ENCODE results near the gene PLOD3.
A peak's percentile ranks its signal among the peaks of the same experiment; 100 is the strongest.

Gene PLOD3

GRCh38 chr7:101164071-101164840, 53.1 kb downstream of the PLOD3 start:
- DNase-seq (ENCODE audit: low spot score), result no peak

GRCh38 chr7:101163279-101164070, 53.9 kb downstream of the PLOD3 start:
- DNase-seq (ENCODE audit: low spot score), result no peak

- peak; percentile 60 for DNase-seq (ENCODE audit: low spot score)
Measured at GRCh38 chr7:101162551-101163278, 54.7 kb downstream of the PLOD3 start.

GRCh38 chr7:101161692-101162471, 55.5 kb downstream of the PLOD3 start:
- no peak for DNase-seq (ENCODE audit: low spot score)

- DNase-seq (ENCODE audit: low spot score), result no peak
Measured at GRCh38 chr7:101160910-101161309, 56.5 kb downstream of the PLOD3 start.

- no peak for DNase-seq (ENCODE audit: low spot score)
Measured at GRCh38 chr7:101159696-101160674, 57.4 kb downstream of the PLOD3 start.

GRCh38 chr7:101156866-101157589, 60.4 kb downstream of the PLOD3 start:
- no peak for DNase-seq (ENCODE audit: low spot score)

GRCh38 chr7:101156277-101156676, 61.1 kb downstream of the PLOD3 start:
- DNase-seq (ENCODE audit: low spot score), result no peak
